K562 (cell line): ENCODE data around the gene CFHR4. TPM values are rescaled to one million over a fixed set of nuclear protein-coding genes. Genes with fewer than 3 reads are reported as not detected.

Source experiments
- ATAC-seq: fragments of 200-7000 bp; cut with Tn5 transposase; 3 replicates; pipeline ENCODE4 v1.9.1; 2020; ENCODE audit warnings: moderate library complexity
- BruUV-seq: library from RNA; stranded (reverse); fragments of 400-500 nt; replicated peaks from 2 replicates; lab custom pipeline; 2021; lab: Mats Ljungman, UMichigan
- CTCF ChIA-PET: fragments of 300-600 bp; formaldehyde crosslinking; extraction: SDS; loops from one replicate; lab custom pipeline; 2021; ENCODE audit warnings: low intra/inter-chr PET ratio; lab: Yijun Ruan, JAX
- POLR2A ChIA-PET: fragments of 300-600, 350-650 bp; sonication (Branson Sonifier 250); formaldehyde crosslinking; extraction: SDS; loops from one replicate; lab custom pipeline; 2021; ENCODE audit warnings: antibody characterized with exemption, inconsistent platforms; lab: Yijun Ruan, JAX
- DNase-seq, 4 experiments: peaks; one replicate each; pipeline versions ENCODE4 v3.0.0 to v3.0.0-alpha.2; 2011 to 2018; ENCODE audit warnings: low spot score in 3 of 4, mixed read lengths in 3 of 4; ENCODE audit errors: extremely low read depth in 1 of 4
- FAIRE-seq: peaks from 2 replicates; lab custom pipeline; 2011; peaks lifted over from hg19 to GRCh38; lab: Jason Lieb, UNC
- H2AFZ ChIP-seq: 2 replicates; pipeline ENCODE4 v1.6.0; 2011; ENCODE audit warnings: low read depth, low read length, control low read depth, inconsistent platforms
- H3K27ac ChIP-seq: fragments of 200-600 bp; 3 replicates; pipeline ENCODE4 v1.8.0; 2011; ENCODE audit warnings: low read depth, mild to moderate bottlenecking, control low read depth, inconsistent platforms, low read length, moderate library complexity, mixed read lengths; ENCODE audit errors: extremely low read depth
- H3K27me3 ChIP-seq, 2 experiments: fragments of 300-600 bp in 1 of 2; 2 replicates in 1 of 2; 3 replicates in 1 of 2; pipeline versions ENCODE4 v1.6.0 to v1.8.0; 2011; ENCODE audit warnings: inconsistent platforms in 2 of 2, low read length in 2 of 2, mild to moderate bottlenecking in 1 of 2, mixed read lengths in 1 of 2, moderate library complexity in 1 of 2; ENCODE audit not compliant: control insufficient read depth in 2 of 2, insufficient read depth in 2 of 2
- H3K36me3 ChIP-seq: fragments of 300-600 bp; 3 replicates; pipeline ENCODE4 v1.8.0; 2011; ENCODE audit warnings: mild to moderate bottlenecking, low read length, inconsistent platforms; ENCODE audit not compliant: control insufficient read depth, insufficient read depth
- H3K4me1 ChIP-seq, 2 experiments: fragments of 200-600 bp in 1 of 2; replicated peaks in 1 of 2; 2 replicates in 1 of 2; 3 replicates in 1 of 2; pipeline versions ENCODE4 v1.5.1 to v1.8.0; 2011; ENCODE audit warnings: inconsistent platforms in 2 of 2, low read length in 2 of 2, mild to moderate bottlenecking in 1 of 2, mixed read lengths in 1 of 2, moderate library complexity in 1 of 2; ENCODE audit not compliant: control insufficient read depth in 2 of 2, insufficient read depth in 2 of 2
- H3K4me2 ChIP-seq: 2 replicates; pipeline ENCODE4 v1.6.1; 2011; ENCODE audit warnings: low read length, control low read depth, inconsistent platforms, mixed read lengths; ENCODE audit not compliant: insufficient read depth
- H3K4me3 ChIP-seq: fragments of 200-600 bp; sonication (generic), shearing (Covaris generic); 2 replicates; pipeline ENCODE4 v1.5.1; 2016; ENCODE audit warnings: control low read depth, inconsistent platforms
- H3K79me2 ChIP-seq: fragments of 200-600 bp; 3 replicates; pipeline ENCODE4 v1.8.0; 2011; ENCODE audit warnings: low read length, inconsistent platforms; ENCODE audit not compliant: control insufficient read depth, insufficient read depth
- H3K9ac ChIP-seq, 2 experiments: 2 replicates each; pipeline versions ENCODE4 v1.6.0 to v1.6.1; 2011; ENCODE audit warnings: low read depth in 2 of 2, low read length in 2 of 2, control low read depth in 1 of 2, inconsistent platforms in 1 of 2, mild to moderate bottlenecking in 1 of 2, mixed read lengths in 1 of 2; ENCODE audit not compliant: insufficient read depth in 1 of 2
- H3K9me1 ChIP-seq: one replicate; pipeline ENCODE4 v1.6.0; 2011; ENCODE audit warnings: inconsistent platforms, mild to moderate bottlenecking, low read length, moderate library complexity; ENCODE audit not compliant: control insufficient read depth, insufficient read depth
- H3K9me3 ChIP-seq: replicated peaks from 2 replicates; pipeline ENCODE4 v1.5.1; 2011; ENCODE audit warnings: low read depth, low read length, inconsistent platforms; ENCODE audit not compliant: control insufficient read depth, insufficient read depth
- H4K20me1 ChIP-seq: replicated peaks from 2 replicates; pipeline ENCODE4 v1.6.1; 2011; ENCODE audit warnings: low read length, inconsistent platforms, mixed read lengths; ENCODE audit not compliant: control insufficient read depth, insufficient read depth
- CHD7 ChIP-seq: fragments of 200-600 bp; sonication (generic); IDR thresholded peaks from one replicate; pipeline ENCODE4 v1.6.1; 2012; ENCODE audit warnings: mild to moderate bottlenecking, low read depth, low read length, inconsistent platforms
- ZBTB34 ChIP-seq: fragments of 250-450 bp; sonication (Bioruptor Pico); IDR thresholded peaks from 2 replicates; pipeline ENCODE4 v1.8.0; 2021; ENCODE audit warnings: mild to moderate bottlenecking, moderate library complexity
- ZNF184 ChIP-seq: sonication (generic); formaldehyde crosslinking; IDR thresholded peaks from 2 replicates; pipeline ENCODE4 v1.5.0; 2020; ENCODE audit warnings: missing genetic modification reagents
- ZNF217 ChIP-seq: sonication (generic); formaldehyde crosslinking; IDR thresholded peaks from 2 replicates; pipeline ENCODE4 v1.8.0; 2022; ENCODE audit warnings: mild to moderate bottlenecking, missing genetic modification reagents
- ZNF354B ChIP-seq: fragments of 250-450 bp; sonication (Bioruptor Pico); IDR thresholded peaks from 2 replicates; pipeline ENCODE4 v1.4.0; 2020
- WGBS: fragments of 100-300 bp; shearing (Covaris generic); methylation state at CpG from one replicate; pipeline ENCODE4 v1.1.6; 2016; ENCODE audit warnings: low coverage, mixed read lengths; ENCODE audit not compliant: insufficient coverage; ENCODE audit errors: missing lambda C conversion rate; 5-methylcytosine and 5-hydroxymethylcytosine counted together
- in situ Hi-C: fragments of 300-500 bp; cut with MboI; formaldehyde crosslinking; loops from 4 replicates; pipeline ENCODE4 v1.15.0; 2018; ENCODE audit warnings: inconsistent platforms, mixed read lengths
- intact Hi-C: fragments of 100-400 bp; cut with micrococcal nuclease; formaldehyde crosslinking; loops from 2 replicates; pipeline ENCODE4 v1.14.2; 2022
- polyA plus RNA-seq, 8 experiments: library from polyadenylated mRNA; depleted of rRNA in 4 of 8; stranded (reverse) in 5 of 8; unstranded in 3 of 8; fragments of >200 nt; fragmentation: Nextera tagmentation in 2 of 8; fragmentation: Illumina TruSeq in 1 of 8; extraction: Ambion mirVana in 2 of 8; extraction: Trizol in 1 of 8; gene quantifications; 2 replicates each; pipeline versions ENCODE4 v1.2.1 to v1.2.3, GENCODE V29; 2011 to 2014; ENCODE audit warnings: inconsistent platforms in 1 of 8, missing spikeins in 1 of 8
- total RNA-seq, 7 experiments: library from RNA; depleted of rRNA in 6 of 7; stranded (reverse); fragments of >200 nt in 6 of 7; fragmentation: Illumina TruSeq in 2 of 7; extraction: Trizol in 2 of 7; gene quantifications; 2 replicates each; pipeline versions ENCODE4 v1.2.1 to v1.2.3, GENCODE V29; 2011 to 2021; ENCODE audit warnings: low replicate concordance in 1 of 7

CFHR4 gene
- total and polyA plus RNA-seq, 9 of the 15 experiments (the other 6 are each of a cell fraction or from before 2014, with no cell fraction given), result 0.04 to 0.13 TPM; not detected in 7

GRCh38 chr1:196896355-196896754 is 8.5 kb downstream of the CFHR4 start:
- no peaks in the 10 kb centered on the region for H3K79me2 ChIP-seq
- H3K9me1 ChIP-seq, result no peaks in the 10 kb centered on the region
- CTCF ChIA-PET, result no interaction called here
- in situ Hi-C loops (no loop called here), intact Hi-C loops (no loop called here)
- H3K9ac ChIP-seq, result no peak overlapping the region
- no peak overlapping the region for H2AFZ ChIP-seq
- no peak overlapping the region for H3K27ac ChIP-seq
- H3K4me3 ChIP-seq, result no peak overlapping the region
- BruUV-seq, result no TSS peak
- peaks cover 0 to 3% of the 10 kb centered on the region in 2 experiments; a peak in 1 of 5 replicates for H3K4me1 ChIP-seq
- no peaks in the 10 kb centered on the region for H3K36me3 ChIP-seq
- H3K27me3 ChIP-seq, result no peaks in the 10 kb centered on the region
- H3K4me2 ChIP-seq, result no peak overlapping the region
- H4K20me1 ChIP-seq, result no peaks in the 10 kb centered on the region
- 17% methylated on average over 8 of the region's 8 CpGs for WGBS
- FAIRE-seq (no peak), ATAC-seq (no peak), DNase-seq (no peak)
- POLR2A ChIA-PET, result no interaction called here
- H3K9me3 ChIP-seq, result no peaks in the 10 kb centered on the region
- no peak for TF ChIP-seq ZBTB34 (CRISPR knock-in tag)
- TF ChIP-seq ZNF184 (CRISPR knock-in tag), result no peak
- no peak for TF ChIP-seq ZNF217 (CRISPR knock-in tag)
- TF ChIP-seq CHD7, result no peak
- TF ChIP-seq ZNF354B (CRISPR knock-in tag), result no peak
